ENCODE measurements around the gene PSMB11. TPM values are rescaled to one million over a fixed set of nuclear protein-coding genes. Genes with fewer than 3 reads are reported as not detected.

The PSMB11 gene
- total RNA-seq, 1 experiment from 2014 or later, result not detected

DNA sequence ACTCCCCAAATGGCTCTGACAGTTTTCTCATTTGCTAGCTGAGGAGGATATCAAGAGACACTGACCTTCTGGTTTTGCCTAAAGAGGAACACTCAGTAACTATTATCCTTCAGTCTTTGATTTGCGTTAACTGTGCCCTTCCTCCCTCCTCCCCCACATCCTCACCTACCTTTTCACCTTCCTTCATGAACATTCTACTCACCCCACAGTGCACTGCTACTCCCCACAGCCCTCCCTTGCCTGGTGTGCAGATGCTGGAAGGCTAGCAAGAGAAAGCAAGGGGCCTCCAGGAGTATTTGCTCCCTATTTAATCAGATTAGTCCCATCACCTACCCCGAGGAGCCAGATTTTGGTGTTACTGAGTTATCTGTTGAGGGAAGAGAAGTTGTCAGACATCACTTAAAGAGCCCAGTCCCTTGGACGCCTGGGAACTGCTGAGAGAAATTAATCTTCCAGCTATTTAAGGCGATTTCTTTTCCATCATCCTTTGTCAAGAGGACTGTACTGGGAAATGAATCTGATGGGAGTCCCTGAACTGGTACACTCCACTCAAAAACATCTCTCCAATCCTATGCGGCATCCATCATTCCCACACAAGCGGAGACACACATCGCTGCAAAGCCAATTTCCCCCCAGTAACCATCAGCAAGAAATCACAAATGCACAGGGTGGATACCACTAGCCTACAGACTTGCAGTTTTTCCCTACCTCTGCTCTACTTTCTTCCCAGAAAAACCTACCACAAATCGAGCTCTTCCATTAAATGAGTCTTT, 18.8 kb upstream of the PSMB11 start:
- TF ChIP-seq, protein P1, sequence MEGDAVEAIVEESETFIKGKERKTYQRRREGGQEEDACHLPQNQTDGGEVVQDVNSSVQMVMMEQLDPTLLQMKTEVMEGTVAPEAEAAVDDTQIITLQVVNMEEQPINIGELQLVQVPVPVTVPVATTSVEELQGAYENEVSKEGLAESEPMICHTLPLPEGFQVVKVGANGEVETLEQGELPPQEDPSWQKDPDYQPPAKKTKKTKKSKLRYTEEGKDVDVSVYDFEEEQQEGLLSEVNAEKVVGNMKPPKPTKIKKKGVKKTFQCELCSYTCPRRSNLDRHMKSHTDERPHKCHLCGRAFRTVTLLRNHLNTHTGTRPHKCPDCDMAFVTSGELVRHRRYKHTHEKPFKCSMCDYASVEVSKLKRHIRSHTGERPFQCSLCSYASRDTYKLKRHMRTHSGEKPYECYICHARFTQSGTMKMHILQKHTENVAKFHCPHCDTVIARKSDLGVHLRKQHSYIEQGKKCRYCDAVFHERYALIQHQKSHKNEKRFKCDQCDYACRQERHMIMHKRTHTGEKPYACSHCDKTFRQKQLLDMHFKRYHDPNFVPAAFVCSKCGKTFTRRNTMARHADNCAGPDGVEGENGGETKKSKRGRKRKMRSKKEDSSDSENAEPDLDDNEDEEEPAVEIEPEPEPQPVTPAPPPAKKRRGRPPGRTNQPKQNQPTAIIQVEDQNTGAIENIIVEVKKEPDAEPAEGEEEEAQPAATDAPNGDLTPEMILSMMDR (IDR thresholded peaks at IDR 0.05; ENCODE audit: insufficient read depth in 1 of 2, low read depth in 1 of 2, low read length in 1 of 2, severe bottlenecking in 1 of 2, unreplicated experiment in 1 of 2), result no peak
- BruUV-seq (replicated peaks), result no TSS peak
- Histone ChIP-seq H3K36me3 (ENCODE audit: control insufficient read depth, insufficient read depth, low read length) (no peaks in the 10 kb centered on the region), H3K27me3 (replicated peaks; ENCODE audit: control insufficient read depth, insufficient read depth, low read length) (no peaks in the 10 kb centered on the region), H3K4me3 (ENCODE audit: low read depth, low read length) (no peak overlapping the region), H3K4me1 (peaks cover 16% of the 10 kb centered on the region), H3K9me3 (no peaks in the 10 kb centered on the region)
- peaks cover 14% of the 10 kb centered on the region for H3K4me1 Mint-ChIP-seq (ENCODE audit: low read depth, unreplicated experiment)
- H3K36me3 Mint-ChIP-seq (ENCODE audit: insufficient read depth, unreplicated experiment), result peaks cover 37% of the 10 kb centered on the region
- no peak overlapping the region for H3K4me3 Mint-ChIP-seq (ENCODE audit: unreplicated experiment)
- POLR2A ChIA-PET, result interaction anchor here (0.6 kb wide), 2 partner anchors 75 to 201 kb away, joined by 4 read pairs; no protein-coding TSS in a partner anchor
- no peaks in the 10 kb centered on the region for H3K27me3 Mint-ChIP-seq (ENCODE audit: insufficient read depth, unreplicated experiment)
- intact Hi-C loops (cut with micrococcal nuclease; ENCODE audit: unreplicated experiment), result no loop called here
- DNase-seq, result no peak
- no peaks in the 10 kb centered on the region for H3K9me3 Mint-ChIP-seq (ENCODE audit: unreplicated experiment)
- CTCF ChIA-PET, result interaction anchor here (1.7 kb wide), 1 partner anchor 28 kb away, joined by 4 read pairs; no protein-coding TSS in a partner anchor
- H3K27ac Mint-ChIP-seq (ENCODE audit: unreplicated experiment), result peak overlapping the region; percentile 22

DNA sequence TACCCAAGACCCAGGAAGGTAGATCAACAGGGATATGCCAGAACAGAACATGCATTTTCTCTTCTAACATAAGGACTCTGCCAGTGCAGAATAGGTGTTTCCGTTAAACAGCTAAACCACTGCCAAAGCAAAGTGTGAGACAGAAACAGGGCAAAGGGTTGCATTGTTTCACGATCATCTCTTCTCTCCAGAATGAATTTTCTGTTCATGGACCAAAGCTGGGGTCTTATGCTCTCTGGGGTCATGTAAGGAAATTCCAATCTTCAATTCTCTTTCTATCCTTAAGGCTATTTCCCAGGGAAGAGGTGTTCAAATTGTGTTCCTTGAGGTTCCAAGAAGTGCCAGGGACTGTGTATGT, 18.2 kb upstream of the PSMB11 start:
- H3K27me3 ChIP-seq (replicated peaks; ENCODE audit: control insufficient read depth, insufficient read depth, low read length), result no peaks in the 10 kb centered on the region
- H3K4me1 ChIP-seq, result peaks cover 16% of the 10 kb centered on the region
- H3K27ac Mint-ChIP-seq (ENCODE audit: unreplicated experiment), result no peak overlapping the region
- H3K9me3 Mint-ChIP-seq (ENCODE audit: unreplicated experiment), result no peaks in the 10 kb centered on the region
- no peaks in the 10 kb centered on the region for H3K9me3 ChIP-seq
- TF ChIP-seq, protein P1 (IDR thresholded peaks at IDR 0.05; ENCODE audit: insufficient read depth in 1 of 2, low read depth in 1 of 2, low read length in 1 of 2, severe bottlenecking in 1 of 2, unreplicated experiment in 1 of 2), result no peak
- CTCF ChIA-PET, result interaction anchor here (1.7 kb wide), 1 partner anchor 29 kb away, joined by 4 read pairs; no protein-coding TSS in a partner anchor
- no TSS peak for BruUV-seq (replicated peaks)
- H3K36me3 Mint-ChIP-seq (ENCODE audit: insufficient read depth, unreplicated experiment), result peaks cover 41% of the 10 kb centered on the region
- H3K4me3 Mint-ChIP-seq (ENCODE audit: unreplicated experiment), result no peak overlapping the region
- H3K36me3 ChIP-seq (ENCODE audit: control insufficient read depth, insufficient read depth, low read length), result no peaks in the 10 kb centered on the region
- intact Hi-C loops (cut with micrococcal nuclease; ENCODE audit: unreplicated experiment), result no loop called here
- H3K4me3 ChIP-seq (ENCODE audit: low read depth, low read length), result no peak overlapping the region
- POLR2A ChIA-PET, result interaction anchor here (0.6 kb wide), 2 partner anchors 75 to 202 kb away, joined by 4 read pairs; no protein-coding TSS in a partner anchor
- H3K27me3 Mint-ChIP-seq (ENCODE audit: insufficient read depth, unreplicated experiment), result no peaks in the 10 kb centered on the region
- H3K4me1 Mint-ChIP-seq (ENCODE audit: low read depth, unreplicated experiment), result peaks cover 14% of the 10 kb centered on the region
- DNase-seq, result no peak

DNA sequence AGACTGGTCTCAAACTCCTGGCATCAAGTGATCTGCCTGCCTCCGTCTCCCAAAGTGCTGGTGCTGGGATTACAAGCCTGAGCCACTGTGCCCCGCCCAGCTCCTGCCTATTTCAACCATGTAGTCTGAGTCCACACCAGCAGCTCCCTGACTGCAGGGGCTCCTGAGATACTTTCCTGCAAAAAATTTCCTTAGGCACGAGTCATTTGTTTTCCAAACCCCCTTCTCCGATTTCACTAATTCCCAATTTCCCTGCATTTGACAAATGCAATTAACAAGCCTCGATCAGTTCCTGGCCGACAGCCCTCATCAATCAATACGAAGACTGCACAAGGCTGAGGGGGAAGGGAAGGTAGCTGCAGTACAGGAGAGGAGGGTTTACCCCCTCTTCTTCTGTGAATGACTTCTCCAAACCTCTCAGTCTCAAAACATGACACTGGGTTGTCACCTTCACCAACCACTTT, 17.4 kb upstream of the PSMB11 start:
- DNase-seq, result no peak
- Histone ChIP-seq H3K9me3 (no peaks in the 10 kb centered on the region), H3K36me3 (ENCODE audit: control insufficient read depth, insufficient read depth, low read length) (no peaks in the 10 kb centered on the region), H3K4me3 (ENCODE audit: low read depth, low read length) (no peak overlapping the region), H3K27me3 (replicated peaks; ENCODE audit: control insufficient read depth, insufficient read depth, low read length) (no peaks in the 10 kb centered on the region), H3K4me1 (peaks cover 16% of the 10 kb centered on the region)
- H3K9me3 Mint-ChIP-seq (ENCODE audit: unreplicated experiment), result no peaks in the 10 kb centered on the region
- peak overlapping the region; percentile 60 for H3K27ac Mint-ChIP-seq (ENCODE audit: unreplicated experiment)
- intact Hi-C loops (cut with micrococcal nuclease; ENCODE audit: unreplicated experiment), result no loop called here
- H3K36me3 Mint-ChIP-seq (ENCODE audit: insufficient read depth, unreplicated experiment), result peaks cover 49% of the 10 kb centered on the region
- TF ChIP-seq, protein P1 (IDR thresholded peaks at IDR 0.05; ENCODE audit: insufficient read depth in 1 of 2, low read depth in 1 of 2, low read length in 1 of 2, severe bottlenecking in 1 of 2, unreplicated experiment in 1 of 2), result no peak
- peaks cover 14% of the 10 kb centered on the region for H3K4me1 Mint-ChIP-seq (ENCODE audit: low read depth, unreplicated experiment)
- no TSS peak for BruUV-seq (replicated peaks)
- ChIA-PET CTCF (interaction anchor here (0.6 to 1.7 kb wide), 2 partner anchors 30 to 44 kb away, joined by 4 to 6 read pairs; no protein-coding TSS in a partner anchor), POLR2A (no interaction called here)
- peak overlapping the region; percentile 27 for H3K4me3 Mint-ChIP-seq (ENCODE audit: unreplicated experiment)
- H3K27me3 Mint-ChIP-seq (ENCODE audit: insufficient read depth, unreplicated experiment), result no peaks in the 10 kb centered on the region

All from Caco-2 (cell line).